GM18907 (cell line): ENCODE data around the gene DYSF.

Experiments used
- ATAC-seq: cut with Tn5 transposase; IDR thresholded peaks from one replicate; pipeline ENCODE4 v1.9.1; 2021; ENCODE audit warnings: mild to moderate bottlenecking, moderate library complexity; ENCODE audit not compliant: unreplicated experiment

DYSF gene

GRCh38 chr2:71684226-71685072 lies 231.1 kb downstream of the DYSF start:
- ATAC-seq, result no peak

- no peak for ATAC-seq
Measured at GRCh38 chr2:71685073-71685848, 231.9 kb downstream of the DYSF start.

GRCh38 chr2:71685941-71686611 lies 232.7 kb downstream of the DYSF start:
- no peak for ATAC-seq

- no peak for ATAC-seq
Measured at GRCh38 chr2:71686781-71687180, 233.4 kb downstream of the DYSF start.

- no peak for ATAC-seq
Measured at GRCh38 chr2:71687412-71687811, 234.1 kb downstream of the DYSF start.

GRCh38 chr2:71688530-71688929 lies 235.2 kb downstream of the DYSF start:
- ATAC-seq, result no peak

GRCh38 chr2:71689393-71689792 lies 236.0 kb downstream of the DYSF start:
- ATAC-seq, result no peak

GRCh38 chr2:71689968-71690834 lies 236.8 kb downstream of the DYSF start:
- no peak for ATAC-seq

GRCh38 chr2:71690876-71691475 lies 237.6 kb downstream of the DYSF start:
- ATAC-seq, result no peak

GRCh38 chr2:71691747-71692441 lies 238.5 kb downstream of the DYSF start:
- no peak for ATAC-seq

GRCh38 chr2:71692621-71693277 lies 239.4 kb downstream of the DYSF start:
- ATAC-seq, result no peak

GRCh38 chr2:71693286-71694270 lies 240.2 kb downstream of the DYSF start:
- no peak for ATAC-seq

- ATAC-seq, result no peak
Measured at GRCh38 chr2:71694501-71695234, 241.3 kb downstream of the DYSF start.

- no peak for ATAC-seq
Measured at GRCh38 chr2:71695235-71696120, 242.1 kb downstream of the DYSF start.

GRCh38 chr2:71696381-71696780 lies 243.0 kb downstream of the DYSF start:
- ATAC-seq, result no peak
